HG02840 (cell line): Measurements from ENCODE around the gene STIM2.

ENCODE experiments used
- ATAC-seq: cut with Tn5 transposase; IDR thresholded peaks from one replicate; pipeline ENCODE4 v1.9.1; 2021; ENCODE audit warnings: mild to moderate bottlenecking, moderate library complexity, moderate number of reproducible peaks; ENCODE audit not compliant: unreplicated experiment, low FRiP score

STIM2 gene

GRCh38 chr4:26836539-26836938 lies 24.1 kb upstream of the STIM2 start:
- ATAC-seq: no peak

- no peak for ATAC-seq
Measured at GRCh38 chr4:26837993-26838842, 22.4 kb upstream of the STIM2 start.

GRCh38 chr4:26839016-26839415 lies 21.6 kb upstream of the STIM2 start:
- ATAC-seq: no peak

- ATAC-seq: no peak
Measured at GRCh38 chr4:26839534-26839951, 21.1 kb upstream of the STIM2 start.

GRCh38 chr4:26840786-26841185 lies 19.9 kb upstream of the STIM2 start:
- ATAC-seq: no peak

GRCh38 chr4:26842911-26843310 lies 17.7 kb upstream of the STIM2 start:
- no peak for ATAC-seq

GRCh38 chr4:26850528-26850927 lies 10.1 kb upstream of the STIM2 start:
- ATAC-seq: no peak

- ATAC-seq: no peak
Measured at GRCh38 chr4:26851129-26851528, 9.5 kb upstream of the STIM2 start.

GRCh38 chr4:26854701-26855100 lies 5.9 kb upstream of the STIM2 start:
- no peak for ATAC-seq

- ATAC-seq: no peak
Measured at GRCh38 chr4:26856906-26857277, 3.7 kb upstream of the STIM2 start.

- ATAC-seq: peak; percentile 51
Measured at GRCh38 chr4:26857278-26858034, 3.2 kb upstream of the STIM2 start.

- no peak for ATAC-seq
Measured at GRCh38 chr4:26858035-26858918, 2.4 kb upstream of the STIM2 start.

GRCh38 chr4:26858947-26859401 lies 1.7 kb upstream of the STIM2 start:
- no peak for ATAC-seq

- ATAC-seq: no peak
Measured at GRCh38 chr4:26859762-26860156, 882 bp upstream of the STIM2 start.

GRCh38 chr4:26860922-26861433 lies 337 bp downstream of the STIM2 start:
- ATAC-seq: peak; percentile 17

GRCh38 chr4:26861434-26862186 lies 969 bp downstream of the STIM2 start:
- peak; percentile 35 for ATAC-seq

- no peak for ATAC-seq
Measured at GRCh38 chr4:26862381-26862915, 1.8 kb downstream of the STIM2 start.

- ATAC-seq: no peak
Measured at GRCh38 chr4:26863512-26863911, 2.9 kb downstream of the STIM2 start.

GRCh38 chr4:26864899-26865298 lies 4.3 kb downstream of the STIM2 start:
- no peak for ATAC-seq
